Stimulated activated CD4-positive, alpha-beta T cell treated with anti-CD3 and anti-CD28 coated beads, Interleukin-2, amount 100 ng/mL, for 4 hours (primary cell): ENCODE data around the gene CASK.

Experiments used
- DNase-seq: peaks from one replicate; pipeline ENCODE4 v3.0.0-alpha.2; 2020; ENCODE audit warnings: low read depth

Gene CASK

DNA sequence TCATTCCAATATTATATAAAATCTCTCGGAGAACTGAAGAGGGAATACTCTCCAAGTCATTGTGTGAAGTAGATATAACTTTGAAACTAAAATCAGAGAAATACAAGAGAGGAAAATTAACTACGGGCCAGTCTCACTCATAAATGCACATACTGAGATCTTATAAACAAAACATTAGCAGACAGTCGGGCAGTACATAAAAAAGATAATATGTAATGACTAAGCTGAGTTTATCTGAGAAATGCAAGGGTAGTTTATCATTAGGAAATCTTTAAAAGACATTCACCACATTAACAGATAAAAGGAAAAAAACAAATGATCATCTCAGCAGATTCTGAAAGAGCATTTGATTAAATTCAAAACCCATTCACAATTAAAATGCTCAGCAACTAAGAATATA is 359.5 kb downstream of the CASK start:
- DNase-seq = no peak

- peak; percentile 2 for DNase-seq
These were observed 362.3 kb downstream of the CASK start for GRCh38 chrX:41561045-41561444.

DNA sequence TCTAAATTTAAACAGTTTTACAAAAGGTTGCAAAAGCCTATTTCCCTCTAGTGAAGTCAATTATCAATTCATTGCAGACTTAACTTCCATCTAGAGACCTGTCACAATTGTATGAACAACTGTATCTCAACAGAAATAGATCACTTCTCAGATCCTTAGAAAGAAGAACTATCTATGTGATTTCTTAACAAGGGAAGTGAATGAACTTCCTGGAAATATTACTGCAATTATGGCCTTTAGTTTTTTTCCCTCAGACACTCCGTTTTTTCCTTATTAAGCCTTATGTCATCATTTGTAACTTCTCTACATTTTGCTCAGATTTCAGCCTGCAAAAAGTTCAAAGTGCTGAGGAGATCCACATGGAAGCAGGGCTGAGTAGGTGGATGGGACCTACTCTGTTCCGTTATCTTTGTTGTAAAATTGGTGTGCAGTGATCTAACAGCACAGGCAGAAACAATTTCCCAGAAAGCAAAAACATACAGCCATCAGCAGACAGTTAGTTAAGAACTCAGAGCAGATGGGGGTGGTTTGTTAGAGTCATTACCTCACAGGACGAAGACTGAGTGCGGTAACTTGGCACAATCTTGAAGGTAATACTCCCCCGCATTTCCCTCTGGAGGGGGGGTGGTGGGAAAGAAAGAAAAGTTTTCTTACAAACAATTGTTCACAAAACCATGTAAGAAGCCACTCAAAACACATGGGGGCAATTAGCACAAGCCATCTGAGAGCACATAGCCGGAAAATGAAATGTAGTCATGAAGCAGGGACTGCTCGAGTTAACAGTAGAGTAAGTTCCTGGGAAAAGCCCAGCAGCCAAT is 363.9 kb downstream of the CASK start:
- peak; percentile 16 for DNase-seq

DNA sequence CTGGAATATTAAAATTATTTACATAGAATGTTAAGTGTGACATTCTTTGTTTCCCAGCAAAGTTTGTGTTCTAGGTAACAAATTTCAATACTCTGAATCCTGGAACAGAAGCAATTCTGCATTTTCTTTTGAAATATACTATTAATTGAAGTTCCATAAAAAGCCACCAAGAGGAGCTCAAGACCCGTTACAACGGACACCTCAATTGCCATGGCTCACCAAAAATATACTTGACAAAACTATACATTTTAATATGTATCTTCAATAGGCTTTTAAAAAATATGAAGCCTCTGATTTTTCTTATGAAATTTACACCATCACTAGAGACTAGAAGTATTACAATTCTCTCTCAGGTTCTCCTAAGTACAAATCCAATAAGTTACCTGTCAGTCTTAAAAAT is 364.8 kb downstream of the CASK start:
- DNase-seq = no peak

- no peak for DNase-seq
These were observed 366.4 kb downstream of the CASK start for GRCh38 chrX:41556958-41557357.

- DNase-seq = no peak
These were observed 369.7 kb downstream of the CASK start for GRCh38 chrX:41553688-41554087.

DNA sequence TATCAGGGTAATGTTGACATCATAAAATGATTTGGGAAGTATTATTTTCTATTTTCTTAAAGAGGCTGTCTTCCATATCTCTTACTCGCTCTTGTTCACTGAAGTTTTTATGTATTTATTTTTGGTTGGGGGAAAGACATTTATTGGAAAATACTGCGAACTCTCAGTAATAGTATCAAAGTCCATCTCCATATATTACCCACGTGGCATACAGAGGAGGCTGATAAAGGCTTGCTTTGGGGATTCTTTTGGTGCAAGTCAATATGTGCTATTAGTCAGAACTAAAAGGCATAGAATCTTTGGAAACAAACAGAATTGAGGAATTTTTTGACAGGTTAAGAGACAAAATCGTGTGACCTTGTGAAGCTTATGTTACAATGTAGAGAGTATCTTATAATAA is 374.9 kb downstream of the CASK start:
- DNase-seq = no peak

DNA sequence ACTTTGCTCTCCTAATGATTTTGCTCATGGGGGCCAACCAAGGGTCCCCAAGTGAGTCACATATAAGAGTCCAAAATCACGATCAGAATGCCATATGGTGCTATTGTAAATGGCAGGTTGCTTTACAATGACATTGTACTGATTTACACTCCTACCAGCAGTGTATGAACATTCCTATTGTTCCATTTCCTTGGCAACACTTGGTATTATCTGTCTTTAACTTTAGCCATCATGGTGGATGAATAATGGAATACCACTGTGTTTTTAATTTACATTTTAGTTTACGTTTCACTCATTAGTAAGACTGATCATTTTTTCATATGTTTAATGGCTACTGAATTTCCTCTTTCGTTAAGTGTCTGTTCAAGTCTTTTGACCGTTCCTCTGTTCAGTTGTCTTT is 379.7 kb downstream of the CASK start:
- DNase-seq = no peak

GRCh38 chrX:41543025-41543424 is 380.3 kb downstream of the CASK start:
- no peak for DNase-seq

- no peak for DNase-seq
These were observed 380.8 kb downstream of the CASK start for GRCh38 chrX:41542536-41542935.

DNA sequence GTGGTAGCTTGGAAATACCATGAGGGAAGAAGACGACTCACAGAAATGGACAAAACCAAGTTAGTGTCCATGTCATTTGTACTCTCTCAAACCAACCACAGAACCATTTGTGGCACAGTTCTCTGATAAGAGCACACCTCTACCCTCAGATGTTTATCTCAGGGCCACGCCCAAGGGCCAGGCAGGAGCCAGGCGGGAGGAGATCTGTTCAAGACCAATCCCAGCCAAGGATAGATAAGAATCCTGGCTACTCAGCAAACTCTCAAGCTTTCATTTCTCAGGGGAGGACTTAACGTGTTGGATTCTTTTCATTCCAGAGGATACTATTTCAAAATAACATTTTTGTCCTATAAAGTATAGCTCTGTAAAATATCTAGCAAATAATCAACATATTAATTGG is 381.2 kb downstream of the CASK start:
- DNase-seq = no peak

- DNase-seq = no peak
These were observed 382.0 kb downstream of the CASK start for GRCh38 chrX:41541386-41541785.

DNA sequence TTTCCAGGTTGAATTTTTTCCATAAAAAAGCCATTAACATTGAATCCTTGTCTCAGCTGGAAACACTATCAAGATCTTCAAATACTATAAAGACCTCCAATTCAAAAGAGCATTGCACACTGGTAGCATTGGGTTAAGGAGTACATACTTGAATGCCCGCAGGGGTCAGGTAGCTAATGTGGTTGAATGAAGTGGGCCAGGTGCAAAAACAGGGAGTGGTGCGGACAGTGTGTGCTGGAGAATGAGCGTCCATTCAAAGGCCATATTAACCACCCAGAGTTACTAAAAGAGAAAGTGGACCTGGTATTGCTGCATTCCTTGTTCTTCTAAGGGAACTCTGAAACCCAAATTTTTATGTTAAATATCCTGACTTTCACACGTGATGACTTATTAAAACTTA is 384.6 kb downstream of the CASK start:
- no peak for DNase-seq

DNA sequence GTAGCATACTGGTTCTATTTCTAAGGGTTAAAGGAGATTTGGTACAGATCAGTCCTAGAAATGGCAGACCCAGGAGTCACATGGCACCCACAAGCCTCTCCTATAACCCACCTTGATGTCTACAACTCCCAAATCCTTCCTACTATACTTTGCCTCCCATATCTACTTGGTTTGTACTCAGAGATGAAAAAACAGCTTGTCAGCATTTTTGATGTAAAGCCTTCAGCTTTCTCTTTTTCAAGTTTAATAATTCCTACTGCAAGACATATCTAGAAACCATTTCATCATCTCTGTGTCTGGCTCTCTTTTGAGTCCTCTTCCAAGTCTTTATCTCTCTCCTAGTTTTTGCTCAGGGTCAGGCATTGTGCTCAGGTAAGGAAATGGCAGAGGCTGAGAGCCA is 393.3 kb downstream of the CASK start:
- DNase-seq = no peak

- no peak for DNase-seq
These were observed 394.1 kb downstream of the CASK start for GRCh38 chrX:41529221-41529620.

- no peak for DNase-seq
These were observed 394.6 kb downstream of the CASK start for GRCh38 chrX:41528784-41529183.

GRCh38 chrX:41526925-41527324 is 396.4 kb downstream of the CASK start:
- no peak for DNase-seq

- no peak for DNase-seq
These were observed 397.1 kb downstream of the CASK start for GRCh38 chrX:41526271-41526670.

- DNase-seq = no peak
These were observed 400.7 kb downstream of the CASK start for GRCh38 chrX:41522671-41523070.

GRCh38 chrX:41522081-41522480 is 401.3 kb downstream of the CASK start:
- DNase-seq = no peak

DNA sequence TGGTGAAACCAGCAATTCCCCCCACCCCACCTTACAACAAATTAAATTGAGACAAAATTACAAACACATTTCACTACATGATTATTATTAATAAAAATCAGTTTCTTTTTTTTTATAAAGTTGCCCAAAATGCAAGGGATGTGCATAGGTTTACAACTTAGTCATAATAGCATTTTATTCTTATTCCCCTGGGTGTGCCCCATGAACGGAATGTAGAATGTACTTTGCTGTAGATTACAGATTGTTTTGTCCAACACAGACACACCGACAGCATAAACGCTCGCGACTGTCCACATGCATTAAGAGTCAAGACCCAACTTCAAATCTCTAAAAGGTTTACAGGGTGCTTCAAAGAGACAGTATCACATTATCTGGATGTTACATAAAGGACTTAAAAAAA is 403.9 kb downstream of the CASK start:
- no peak for DNase-seq

DNA sequence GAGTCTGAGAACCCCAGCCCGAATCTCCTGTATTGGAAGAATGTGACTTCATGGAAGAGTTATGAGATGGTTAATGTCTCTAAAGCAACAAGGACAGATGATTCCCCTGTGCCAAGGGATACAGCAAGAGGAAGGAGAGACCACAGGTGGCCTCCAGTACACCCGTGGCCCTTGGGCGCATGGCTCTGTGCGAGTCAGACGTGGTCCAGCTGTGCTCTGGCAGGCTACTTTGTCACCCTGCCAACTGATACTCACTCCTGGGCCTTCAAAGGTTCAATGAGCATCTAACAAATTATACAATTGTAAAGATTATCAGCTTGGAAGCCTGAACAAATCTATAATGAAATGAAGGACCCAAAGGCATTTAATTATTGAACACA is 404.5 kb downstream of the CASK start:
- no peak for DNase-seq

- DNase-seq = peak; percentile 23
These were observed 405.1 kb downstream of the CASK start for GRCh38 chrX:41518127-41518840.
